Muscle of leg (tissue), 11 donors: ENCODE results near the gene LMNTD2. TPM values are rescaled to one million over a fixed set of nuclear protein-coding genes. Genes with fewer than 3 reads are reported as not detected.

Experiments
- DNase-seq: peaks from one replicate; pipeline ENCODE4 v3.0.0; 2013
- H3K27ac ChIP-seq: one replicate; pipeline ENCODE4 v1.5.1; 2013; ENCODE audit warnings: mild to moderate bottlenecking, low read length, control low read depth
- H3K27me3 ChIP-seq: one replicate; pipeline ENCODE4 v1.6.1; 2013; ENCODE audit warnings: low read length; ENCODE audit not compliant: control insufficient read depth, insufficient read depth
- H3K36me3 ChIP-seq: one replicate; pipeline ENCODE4 v1.6.1; 2013; ENCODE audit warnings: low read length; ENCODE audit not compliant: control insufficient read depth, insufficient read depth
- H3K4me1 ChIP-seq: one replicate; pipeline ENCODE4 v1.6.1; 2013; ENCODE audit warnings: low read length; ENCODE audit not compliant: control insufficient read depth, insufficient read depth
- H3K4me3 ChIP-seq: one replicate; pipeline ENCODE4 v1.5.1; 2013; ENCODE audit warnings: low read length, control low read depth
- H3K9me3 ChIP-seq: replicated peaks from 2 replicates; pipeline ENCODE4 v1.6.1; 2013; ENCODE audit warnings: low read depth, low read length; ENCODE audit not compliant: control insufficient read depth
- WGBS: methylation state at CpG from one replicate; pipeline ENCODE4 v1.1.5; 2013; ENCODE audit warnings: missing lambda C conversion rate; ENCODE audit not compliant: insufficient coverage; 5-methylcytosine and 5-hydroxymethylcytosine counted together
- polyA plus RNA-seq, 8 donors: library from polyadenylated mRNA; unstranded; fragments of 120-200 nt; gene quantifications; one replicate each; pipeline versions ENCODE4 v1.2.1 to v1.2.3, GENCODE V29; 2013; ENCODE audit warnings: inconsistent platforms in 1 of 8, low replicate concordance in 1 of 8; ENCODE audit not compliant: insufficient read length in 8 of 8, insufficient read depth in 1 of 8
- total RNA-seq: library from RNA; stranded (reverse); fragments of 120-200 nt; gene quantifications from one replicate; pipeline ENCODE4 v1.2.4, GENCODE V29; 2013

The LMNTD2 gene
- total and polyA plus RNA-seq, 9 donors, result 0.22 to 1.5 (median 0.57) TPM

GRCh38 chr11:533586-534395, 26.7 kb downstream of the LMNTD2 start:
- H3K4me3 ChIP-seq, result peak overlapping the region; percentile 82
- H3K9me3 ChIP-seq, result no peaks in the 10 kb centered on the region
- peaks cover 36% of the 10 kb centered on the region for H3K36me3 ChIP-seq
- peaks cover 29% of the 10 kb centered on the region for H3K27me3 ChIP-seq
- 90% methylated on average over 33 of the region's 37 CpGs for WGBS
- H3K27ac ChIP-seq, result peak overlapping the region; percentile 90
- H3K4me1 ChIP-seq, result peaks cover 65% of the 10 kb centered on the region
- no peak for DNase-seq

GRCh38 chr11:532986-533585, 27.5 kb downstream of the LMNTD2 start:
- Histone ChIP-seq H3K9me3 (no peaks in the 10 kb centered on the region), H3K27ac (no peak overlapping the region), H3K27me3 (peaks cover 22% of the 10 kb centered on the region), H3K4me1 (peaks cover 69% of the 10 kb centered on the region), H3K4me3 (no peak overlapping the region), H3K36me3 (peaks cover 36% of the 10 kb centered on the region)
- no peak for DNase-seq
- 88% methylated on average over 29 of the region's 33 CpGs for WGBS

DNA sequence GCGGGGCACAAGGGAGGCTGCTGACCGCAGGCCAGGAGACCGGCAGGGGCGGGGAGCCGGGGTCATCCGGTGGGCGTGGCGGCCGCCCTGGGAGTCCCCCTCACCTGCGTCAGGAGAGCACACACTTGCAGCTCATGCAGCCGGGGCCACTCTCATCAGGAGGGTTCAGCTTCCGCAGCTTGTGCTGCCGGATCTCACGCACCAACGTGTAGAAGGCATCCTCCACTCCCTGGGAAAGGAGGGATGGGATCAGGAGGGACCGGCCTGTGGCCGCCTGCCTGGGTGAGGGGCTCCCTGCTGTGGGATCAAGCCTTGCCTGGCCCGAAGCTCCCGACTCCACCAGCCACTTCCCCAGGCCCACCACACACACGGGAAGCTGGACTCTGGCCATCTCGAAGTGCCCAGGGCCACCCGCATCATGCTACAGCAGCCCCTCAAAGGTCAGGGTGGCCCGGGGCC, 28.0 kb downstream of the LMNTD2 start:
- H3K9me3 ChIP-seq, result no peaks in the 10 kb centered on the region
- no peak for DNase-seq
- no peak overlapping the region for H3K27ac ChIP-seq
- H3K27me3 ChIP-seq, result peaks cover 16% of the 10 kb centered on the region
- no peak overlapping the region for H3K4me3 ChIP-seq
- H3K36me3 ChIP-seq, result peaks cover 36% of the 10 kb centered on the region
- peaks cover 65% of the 10 kb centered on the region for H3K4me1 ChIP-seq
- 84% methylated on average over 20 of the region's 23 CpGs for WGBS

- H3K27ac ChIP-seq, result no peak overlapping the region
- no peak for DNase-seq
Observed at GRCh38 chr11:531919-532526, 28.5 kb downstream of the LMNTD2 start.

DNA sequence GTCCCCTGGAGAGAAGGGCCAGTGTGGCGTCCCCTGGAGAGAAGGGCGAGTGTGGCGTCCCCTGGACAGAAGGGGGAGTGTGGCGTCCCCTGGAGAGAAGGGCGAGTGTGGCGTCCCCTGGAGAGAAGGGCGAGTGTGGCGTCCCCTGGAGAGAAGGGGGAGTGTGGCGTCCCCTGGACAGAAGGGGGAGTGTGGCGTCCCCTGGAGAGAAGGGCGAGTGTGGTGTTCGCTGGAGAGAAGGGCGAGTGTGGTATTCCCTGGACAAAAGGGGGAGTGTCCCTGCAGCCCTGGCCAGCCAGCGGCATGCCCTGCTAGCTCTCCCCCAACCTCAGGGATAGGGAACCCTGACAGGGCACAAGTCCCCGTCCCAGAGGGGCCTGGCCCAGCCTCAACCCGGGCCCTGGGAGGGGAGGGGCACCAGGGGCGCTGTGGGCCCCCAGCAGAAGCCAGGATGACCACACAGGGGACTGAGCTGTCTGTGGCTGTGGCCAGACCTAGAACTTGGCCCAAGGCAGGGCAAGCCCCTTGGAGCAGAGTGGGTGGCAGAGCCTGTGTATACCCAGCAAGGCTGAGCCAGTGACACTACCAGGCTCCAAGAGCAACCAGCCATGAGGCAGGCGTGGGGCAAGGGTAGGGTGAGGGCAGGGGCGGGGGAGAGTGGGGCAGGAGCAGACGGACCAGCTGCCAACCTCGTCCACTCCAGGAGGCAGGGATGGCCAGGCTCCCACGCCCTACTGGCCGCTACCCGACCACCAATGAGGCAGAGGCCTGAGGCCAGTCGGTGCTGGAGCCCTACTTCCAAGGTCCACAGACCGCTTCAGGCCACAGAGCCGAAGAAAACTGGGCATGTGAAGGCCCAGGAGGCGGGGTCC, 29.3 kb downstream of the LMNTD2 start:
- 90% methylated on average over 19 of the region's 28 CpGs for WGBS
- no peaks in the 10 kb centered on the region for H3K9me3 ChIP-seq
- peaks cover 3% of the 10 kb centered on the region for H3K27me3 ChIP-seq
- H3K27ac ChIP-seq, result no peak overlapping the region
- no peak for DNase-seq
- H3K36me3 ChIP-seq, result peaks cover 36% of the 10 kb centered on the region
- H3K4me3 ChIP-seq, result no peak overlapping the region
- H3K4me1 ChIP-seq, result peaks cover 54% of the 10 kb centered on the region

More at GRCh38 chr11:531919-532526, 28.5 kb downstream of the LMNTD2 start:
- Histone ChIP-seq H3K36me3 (peaks cover 36% of the 10 kb centered on the region), H3K9me3 (no peaks in the 10 kb centered on the region), H3K4me1 (peaks cover 59% of the 10 kb centered on the region), H3K27me3 (peaks cover 11% of the 10 kb centered on the region), H3K4me3 (no peak overlapping the region)
- 73% methylated on average over 12 of the region's 18 CpGs for WGBS

- Histone ChIP-seq H3K4me3 (no peak overlapping the region), H3K4me1 (peaks cover 51% of the 10 kb centered on the region), H3K9me3 (no peaks in the 10 kb centered on the region), H3K27me3 (no peaks in the 10 kb centered on the region), H3K36me3 (peaks cover 36% of the 10 kb centered on the region), H3K27ac (peak overlapping the region; percentile 63)
- DNase-seq, result no peak
- WGBS, result 69% methylated on average over 18 of the region's 18 CpGs
Observed at GRCh38 chr11:529728-530411, 30.7 kb downstream of the LMNTD2 start.

GRCh38 chr11:528815-529727, 31.5 kb downstream of the LMNTD2 start:
- Histone ChIP-seq H3K9me3 (no peaks in the 10 kb centered on the region), H3K4me1 (peaks cover 44% of the 10 kb centered on the region), H3K27ac (peak overlapping the region; percentile 63), H3K4me3 (no peak overlapping the region), H3K36me3 (peaks cover 36% of the 10 kb centered on the region), H3K27me3 (no peaks in the 10 kb centered on the region)
- peak; percentile 70 for DNase-seq
- WGBS, result 67% methylated on average over 28 of the region's 29 CpGs

GRCh38 chr11:528166-528814, 32.2 kb downstream of the LMNTD2 start:
- Histone ChIP-seq H3K27ac (peak overlapping the region; percentile 63), H3K4me1 (peaks cover 36% of the 10 kb centered on the region), H3K27me3 (no peaks in the 10 kb centered on the region), H3K36me3 (peaks cover 29% of the 10 kb centered on the region), H3K9me3 (no peaks in the 10 kb centered on the region), H3K4me3 (no peak overlapping the region)
- 79% methylated on average over 25 of the region's 30 CpGs for WGBS
- no peak for DNase-seq
